C4-2B (cell line): Measurements from ENCODE around the gene VTI1A.

ENCODE experiments used
- CTCF ChIP-seq: fragments of 450-650 bp; conservative IDR thresholded peaks from 2 replicates; pipeline ENCODE4 v1.5.1; 2017; ENCODE audit warnings: mild to moderate bottlenecking
- ZFX ChIP-seq: fragments of 450-650 bp; IDR thresholded peaks from 2 replicates; pipeline ENCODE4 v1.6.1; 2017

- no peak for TF ChIP-seq CTCF
- TF ChIP-seq ZFX, result no peak
Measured at GRCh38 chr10:112767156-112767555, 320.1 kb downstream of the VTI1A start.
